Parathyroid adenoma (tissue), 2 donors: Measurements from ENCODE around the gene ARHGEF25.

ENCODE experiments used
- H2AFZ ChIP-seq: fragments of 300-600 bp; sonication (generic); one replicate; pipeline ENCODE4 v1.7.0; 2017; ENCODE audit warnings: antibody characterized with exemption, mild to moderate bottlenecking
- H3K27ac ChIP-seq: fragments of 300-600 bp; sonication (generic); one replicate; pipeline ENCODE4 v1.7.0; 2017
- H3K27me3 ChIP-seq: fragments of 300-600 bp; sonication (generic); one replicate; pipeline ENCODE4 v1.7.0; 2017; ENCODE audit warnings: low read length; ENCODE audit not compliant: control insufficient read depth, insufficient read depth
- H3K36me3 ChIP-seq: fragments of 300-600 bp; sonication (generic); one replicate; pipeline ENCODE4 v1.7.0; 2017; ENCODE audit warnings: low read length; ENCODE audit not compliant: control insufficient read depth, insufficient read depth
- H3K4me1 ChIP-seq: fragments of 300-600 bp; sonication (generic); one replicate; pipeline ENCODE4 v1.7.0; 2017; ENCODE audit warnings: control low read depth
- H3K4me2 ChIP-seq: fragments of 300-600 bp; sonication (generic); one replicate; pipeline ENCODE4 v1.7.0; 2017; ENCODE audit warnings: low read length
- H3K4me3 ChIP-seq: fragments of 300-600 bp; sonication (generic); one replicate; pipeline ENCODE4 v1.7.0; 2017; ENCODE audit warnings: low read depth, low read length
- H3K79me2 ChIP-seq: fragments of 300-600 bp; sonication (generic); one replicate; pipeline ENCODE4 v1.7.0; 2017; ENCODE audit warnings: control low read depth
- H3K9ac ChIP-seq: fragments of 300-600 bp; sonication (generic); one replicate; pipeline ENCODE4 v1.7.0; 2017; ENCODE audit warnings: mild to moderate bottlenecking
- H3K9me3 ChIP-seq: fragments of 300-600 bp; sonication (generic); one replicate; pipeline ENCODE4 v1.7.0; 2017; ENCODE audit warnings: low read length; ENCODE audit not compliant: control insufficient read depth
- TF ChIP-seq, protein P1 (sequence below): fragments of 300-600 bp; sonication (generic); IDR thresholded peaks from one replicate; pipeline ENCODE4 v1.7.0; 2017; ENCODE audit warnings: antibody characterized with exemption, mild to moderate bottlenecking
- donor health status: primary hyperparathyroidism.

The ARHGEF25 gene

DNA sequence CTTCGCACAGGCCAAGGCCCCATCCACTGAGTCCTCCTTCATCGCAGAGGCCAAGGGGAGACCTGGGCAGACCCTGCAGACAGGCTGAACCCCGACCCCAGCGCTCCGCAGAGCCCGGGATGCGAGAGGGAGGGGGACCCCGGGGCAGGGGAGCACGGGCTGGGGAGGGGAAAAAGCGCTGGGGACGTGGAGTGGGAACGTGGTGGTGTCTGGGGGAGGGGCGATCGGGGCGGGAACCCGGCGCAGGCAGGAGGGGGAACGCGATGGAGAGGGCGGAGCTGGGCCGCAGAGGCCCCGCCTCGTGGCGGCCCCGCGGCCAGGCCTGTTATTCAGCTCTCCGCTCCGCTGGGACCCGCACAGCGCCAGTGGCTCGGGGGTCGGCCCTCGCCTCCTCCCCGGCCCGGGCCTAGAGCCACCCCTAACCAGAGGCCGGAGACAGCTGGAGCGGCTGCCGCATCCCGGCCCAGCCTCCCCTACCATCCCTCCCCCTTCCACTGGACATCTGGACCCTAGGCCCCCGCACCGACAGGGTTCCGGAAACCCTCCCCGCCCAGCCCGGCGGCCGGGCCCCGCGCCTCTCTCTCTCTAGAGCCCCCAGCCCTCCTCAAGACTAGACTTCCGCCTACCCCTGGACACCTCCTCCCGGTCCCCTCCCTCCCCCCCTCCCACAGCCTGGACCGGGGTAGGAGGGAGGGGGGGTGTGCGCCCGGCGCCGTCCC lies at the start of gene ARHGEF25:
Gene ARHGEF25, plus strand, starts transcription at position 328 of the 719 bp plus-strand sequence. CDS start 460 bp downstream, outside the sequence.
- H3K9ac ChIP-seq, result peak within 1 kb of the TSS; percentile 37
- peak within 1 kb of the TSS; percentile 79 for H3K4me2 ChIP-seq
- peak within 1 kb of the TSS; percentile 65 for H3K4me3 ChIP-seq
- H3K27ac ChIP-seq, result peak within 1 kb of the TSS; percentile 17
- no peaks in the 10 kb centered on the region for H3K27me3 ChIP-seq
- H3K4me1 ChIP-seq, result peaks cover 4% of the 10 kb centered on the region
- no peaks in the 10 kb centered on the region for H3K79me2 ChIP-seq
- H2AFZ ChIP-seq, result peak within 1 kb of the TSS; percentile 90
- no peaks in the 10 kb centered on the region for H3K9me3 ChIP-seq
- TF ChIP-seq, protein P1, sequence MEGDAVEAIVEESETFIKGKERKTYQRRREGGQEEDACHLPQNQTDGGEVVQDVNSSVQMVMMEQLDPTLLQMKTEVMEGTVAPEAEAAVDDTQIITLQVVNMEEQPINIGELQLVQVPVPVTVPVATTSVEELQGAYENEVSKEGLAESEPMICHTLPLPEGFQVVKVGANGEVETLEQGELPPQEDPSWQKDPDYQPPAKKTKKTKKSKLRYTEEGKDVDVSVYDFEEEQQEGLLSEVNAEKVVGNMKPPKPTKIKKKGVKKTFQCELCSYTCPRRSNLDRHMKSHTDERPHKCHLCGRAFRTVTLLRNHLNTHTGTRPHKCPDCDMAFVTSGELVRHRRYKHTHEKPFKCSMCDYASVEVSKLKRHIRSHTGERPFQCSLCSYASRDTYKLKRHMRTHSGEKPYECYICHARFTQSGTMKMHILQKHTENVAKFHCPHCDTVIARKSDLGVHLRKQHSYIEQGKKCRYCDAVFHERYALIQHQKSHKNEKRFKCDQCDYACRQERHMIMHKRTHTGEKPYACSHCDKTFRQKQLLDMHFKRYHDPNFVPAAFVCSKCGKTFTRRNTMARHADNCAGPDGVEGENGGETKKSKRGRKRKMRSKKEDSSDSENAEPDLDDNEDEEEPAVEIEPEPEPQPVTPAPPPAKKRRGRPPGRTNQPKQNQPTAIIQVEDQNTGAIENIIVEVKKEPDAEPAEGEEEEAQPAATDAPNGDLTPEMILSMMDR, result no peak
- no peaks in the 10 kb centered on the region for H3K36me3 ChIP-seq

DNA sequence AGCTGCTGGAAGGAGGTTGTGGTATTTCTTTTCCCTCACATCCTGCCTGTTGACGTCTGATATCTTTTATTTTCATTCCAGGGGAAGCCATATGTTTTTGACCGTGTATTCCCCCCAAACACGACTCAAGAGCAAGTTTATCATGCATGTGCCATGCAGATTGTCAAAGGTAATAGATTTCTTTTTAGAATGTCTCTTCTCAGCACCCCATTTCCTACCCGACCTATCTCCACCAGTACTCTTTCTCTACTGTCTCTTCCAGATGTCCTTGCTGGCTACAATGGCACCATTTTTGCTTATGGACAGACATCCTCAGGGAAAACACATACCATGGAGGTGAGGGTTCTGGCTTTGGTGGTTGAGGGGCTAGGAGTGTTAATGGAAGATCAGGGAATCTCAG lies 47.9 kb upstream of the ARHGEF25 start:
- Histone ChIP-seq H3K9me3 (no peaks in the 10 kb centered on the region), H3K4me3 (no peak overlapping the region), H3K27ac (no peak overlapping the region), H3K4me2 (no peak overlapping the region), H2AFZ (no peak overlapping the region), H3K36me3 (no peaks in the 10 kb centered on the region), H3K9ac (no peak overlapping the region), H3K4me1 (no peaks in the 10 kb centered on the region), H3K27me3 (no peaks in the 10 kb centered on the region), H3K79me2 (no peaks in the 10 kb centered on the region)
- TF ChIP-seq, protein P1, result no peak

DNA sequence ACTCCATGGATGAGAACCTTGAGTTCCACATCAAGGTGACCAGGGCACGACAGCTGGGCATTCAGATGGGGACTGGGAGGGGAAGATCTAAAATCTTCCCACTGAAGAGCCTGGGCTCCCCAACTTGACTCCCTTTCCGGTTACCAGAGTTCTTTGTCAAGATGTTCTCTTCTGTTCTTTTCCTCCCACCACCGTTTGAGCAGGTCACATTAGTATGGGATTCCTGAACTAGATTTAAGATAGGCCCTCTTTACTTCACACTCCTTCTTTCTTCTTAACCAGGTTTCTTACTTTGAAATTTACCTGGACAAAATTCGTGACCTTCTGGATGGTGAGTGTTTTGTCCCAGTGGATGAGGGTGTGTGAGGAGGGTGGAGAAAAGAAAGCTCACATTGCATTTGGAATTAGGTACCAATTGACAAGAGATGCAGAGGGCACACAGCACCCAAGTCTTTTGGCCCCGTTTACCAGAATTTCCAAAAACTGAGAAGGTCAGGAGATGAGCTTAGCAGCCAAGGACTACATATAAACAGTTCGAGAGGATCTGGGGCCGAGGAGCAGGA lies 47.0 kb upstream of the ARHGEF25 start:
- H2AFZ ChIP-seq, result no peak overlapping the region
- H3K27ac ChIP-seq, result no peak overlapping the region
- peaks cover under 1% of the 10 kb centered on the region for H3K79me2 ChIP-seq
- H3K9ac ChIP-seq, result no peak overlapping the region
- no peak overlapping the region for H3K4me3 ChIP-seq
- TF ChIP-seq, protein P1, result no peak
- no peaks in the 10 kb centered on the region for H3K36me3 ChIP-seq
- H3K4me1 ChIP-seq, result no peaks in the 10 kb centered on the region
- H3K27me3 ChIP-seq, result no peaks in the 10 kb centered on the region
- H3K4me2 ChIP-seq, result no peak overlapping the region
- no peaks in the 10 kb centered on the region for H3K9me3 ChIP-seq

DNA sequence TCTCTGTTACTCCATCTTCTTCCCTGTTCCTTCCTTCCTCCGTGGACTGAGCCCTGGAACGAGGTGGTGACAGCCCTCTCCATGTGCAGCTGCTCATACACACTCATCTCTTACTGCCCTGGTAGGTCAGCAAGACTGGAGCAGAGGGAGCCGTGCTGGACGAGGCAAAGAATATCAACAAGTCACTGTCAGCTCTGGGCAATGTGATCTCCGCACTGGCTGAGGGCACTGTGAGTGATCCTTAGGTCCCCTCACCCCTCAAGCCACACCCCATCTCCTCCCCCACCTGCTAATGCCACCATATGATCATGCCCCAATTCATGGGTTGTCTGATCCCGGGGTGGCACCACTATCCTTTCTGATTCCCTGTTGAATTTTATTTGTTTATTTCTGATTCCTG lies 42.4 kb upstream of the ARHGEF25 start:
- Histone ChIP-seq H3K27ac (no peak overlapping the region), H3K4me1 (no peaks in the 10 kb centered on the region), H3K4me3 (no peak overlapping the region), H3K27me3 (no peaks in the 10 kb centered on the region), H3K9ac (no peak overlapping the region), H3K79me2 (peaks cover 2% of the 10 kb centered on the region), H2AFZ (no peak overlapping the region), H3K9me3 (no peaks in the 10 kb centered on the region), H3K4me2 (no peak overlapping the region), H3K36me3 (no peaks in the 10 kb centered on the region)
- TF ChIP-seq, protein P1, result no peak
